ENCODE measurements around the gene ARHGAP42.

Gene ARHGAP42

GRCh38 chr11:100759106-100759505, 72.0 kb downstream of the ARHGAP42 start:
- DNase-seq (ENCODE audit: insufficient read length, low spot score): no peak
- TF ChIP-seq CTCF (IDR thresholded peaks at IDR 0.05; ENCODE audit: insufficient read depth, missing control alignments): no peak
- FAIRE-seq: no peak

GRCh38 chr11:100759856-100760255, 72.8 kb downstream of the ARHGAP42 start:
- no peak for TF ChIP-seq CTCF (IDR thresholded peaks at IDR 0.05; ENCODE audit: insufficient read depth, missing control alignments)
- FAIRE-seq: peak; percentile 100
- no peak for DNase-seq (ENCODE audit: insufficient read length, low spot score)

GRCh38 chr11:100760744-100761143, 73.7 kb downstream of the ARHGAP42 start:
- DNase-seq (ENCODE audit: insufficient read length, low spot score) (no peak), FAIRE-seq (peak; percentile 51)
- TF ChIP-seq CTCF (IDR thresholded peaks at IDR 0.05; ENCODE audit: insufficient read depth, missing control alignments): no peak

- DNase-seq (ENCODE audit: insufficient read length, low spot score) (peak; percentile 36), FAIRE-seq (peak; percentile 98)
- no peak for TF ChIP-seq CTCF (IDR thresholded peaks at IDR 0.05; ENCODE audit: insufficient read depth, missing control alignments)
Measured at GRCh38 chr11:100761841-100762240, 74.8 kb downstream of the ARHGAP42 start.

GRCh38 chr11:100766764-100767163, 79.7 kb downstream of the ARHGAP42 start:
- TF ChIP-seq CTCF (IDR thresholded peaks at IDR 0.05; ENCODE audit: insufficient read depth, missing control alignments): no peak
- no peak for FAIRE-seq
- DNase-seq (ENCODE audit: insufficient read length, low spot score): no peak

GRCh38 chr11:100769165-100769564, 82.1 kb downstream of the ARHGAP42 start:
- FAIRE-seq (no peak), DNase-seq (ENCODE audit: insufficient read length, low spot score) (no peak)
- TF ChIP-seq CTCF (IDR thresholded peaks at IDR 0.05; ENCODE audit: insufficient read depth, missing control alignments): no peak

GRCh38 chr11:100769617-100770016, 82.5 kb downstream of the ARHGAP42 start:
- DNase-seq (ENCODE audit: insufficient read length, low spot score): no peak
- no peak for TF ChIP-seq CTCF (IDR thresholded peaks at IDR 0.05; ENCODE audit: insufficient read depth, missing control alignments)
- FAIRE-seq: no peak
